ENCODE measurements around the gene TAF6. TPM values are rescaled to one million over a fixed set of nuclear protein-coding genes. Genes with fewer than 3 reads are reported as not detected.

The TAF6 gene
- total RNA-seq, 1 donor from 2014 or later = 22.9 TPM

DNA sequence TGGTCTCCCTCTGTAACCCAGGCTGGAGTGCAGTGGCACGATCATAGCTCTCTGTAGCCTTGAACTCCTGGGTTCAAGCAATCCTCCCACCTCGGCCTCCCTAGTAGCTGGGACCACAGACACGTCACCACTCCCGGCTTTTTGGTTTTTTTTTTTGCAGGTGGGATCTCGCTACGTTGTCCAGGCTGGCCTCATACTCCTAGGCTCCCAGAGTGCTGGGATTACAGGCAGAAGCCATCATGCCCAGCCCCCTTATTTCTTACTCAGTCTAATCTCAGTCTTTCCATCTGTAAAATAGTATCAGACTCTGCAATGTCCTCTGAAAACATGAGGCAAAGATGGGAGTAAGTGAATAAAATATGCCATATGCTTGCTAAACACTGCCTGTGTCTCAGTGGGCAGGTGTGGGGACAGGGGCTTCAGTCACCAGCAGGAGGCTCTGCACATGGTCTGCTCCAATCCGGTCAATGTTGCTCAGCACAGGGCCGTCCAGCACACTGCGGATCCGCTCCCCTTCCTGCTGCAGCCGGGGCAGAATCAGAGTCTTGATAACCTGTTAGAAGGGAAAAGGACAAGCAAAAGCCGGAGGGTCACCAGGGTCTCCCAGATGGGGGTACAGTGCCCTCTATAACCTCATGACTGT is 9.5 kb downstream of the TAF6 start:
- no peak overlapping the region for H3K4me3 ChIP-seq (ENCODE audit: low read depth, low read length)
- FAIRE-seq (peak; percentile 32), DNase-seq (ENCODE audit: low read depth) (no peak)
- peaks cover 36% of the 10 kb centered on the region for H3K36me3 ChIP-seq (ENCODE audit: control insufficient read depth, insufficient read depth, low read length)
- TF ChIP-seq, protein P1, sequence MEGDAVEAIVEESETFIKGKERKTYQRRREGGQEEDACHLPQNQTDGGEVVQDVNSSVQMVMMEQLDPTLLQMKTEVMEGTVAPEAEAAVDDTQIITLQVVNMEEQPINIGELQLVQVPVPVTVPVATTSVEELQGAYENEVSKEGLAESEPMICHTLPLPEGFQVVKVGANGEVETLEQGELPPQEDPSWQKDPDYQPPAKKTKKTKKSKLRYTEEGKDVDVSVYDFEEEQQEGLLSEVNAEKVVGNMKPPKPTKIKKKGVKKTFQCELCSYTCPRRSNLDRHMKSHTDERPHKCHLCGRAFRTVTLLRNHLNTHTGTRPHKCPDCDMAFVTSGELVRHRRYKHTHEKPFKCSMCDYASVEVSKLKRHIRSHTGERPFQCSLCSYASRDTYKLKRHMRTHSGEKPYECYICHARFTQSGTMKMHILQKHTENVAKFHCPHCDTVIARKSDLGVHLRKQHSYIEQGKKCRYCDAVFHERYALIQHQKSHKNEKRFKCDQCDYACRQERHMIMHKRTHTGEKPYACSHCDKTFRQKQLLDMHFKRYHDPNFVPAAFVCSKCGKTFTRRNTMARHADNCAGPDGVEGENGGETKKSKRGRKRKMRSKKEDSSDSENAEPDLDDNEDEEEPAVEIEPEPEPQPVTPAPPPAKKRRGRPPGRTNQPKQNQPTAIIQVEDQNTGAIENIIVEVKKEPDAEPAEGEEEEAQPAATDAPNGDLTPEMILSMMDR (IDR thresholded peaks at IDR 0.05; ENCODE audit: insufficient read depth, low read length, severe bottlenecking) = no peak
- H3K27me3 ChIP-seq (ENCODE audit: control insufficient read depth, insufficient read depth, low read length) = no peaks in the 10 kb centered on the region

DNA sequence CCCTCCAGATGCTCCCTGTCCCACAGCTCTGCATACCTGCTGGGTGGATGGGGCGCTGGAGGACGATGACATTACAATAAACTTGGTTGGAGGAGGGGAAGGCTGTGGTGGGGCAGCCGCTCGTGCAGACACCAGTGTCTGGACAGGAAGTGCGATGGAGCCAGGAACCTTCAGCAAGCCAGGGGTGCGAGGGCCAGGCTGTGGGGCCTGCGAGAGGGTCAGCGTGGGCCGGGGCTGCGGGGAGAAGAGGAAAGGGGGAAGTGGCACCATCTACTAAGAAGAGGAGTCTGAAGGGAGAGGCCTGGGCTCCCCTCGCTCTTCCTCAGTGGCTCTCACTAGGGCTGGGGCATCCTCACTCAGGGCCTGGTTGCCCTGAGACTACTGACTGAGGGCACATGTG is 11.3 kb downstream of the TAF6 start:
- no peaks in the 10 kb centered on the region for H3K27me3 ChIP-seq (ENCODE audit: control insufficient read depth, insufficient read depth, low read length)
- peaks cover 34% of the 10 kb centered on the region for H3K36me3 ChIP-seq (ENCODE audit: control insufficient read depth, insufficient read depth, low read length)
- FAIRE-seq = no peak
- DNase-seq (ENCODE audit: low read depth) = no peak
- TF ChIP-seq, protein P1 (IDR thresholded peaks at IDR 0.05; ENCODE audit: insufficient read depth, low read length, severe bottlenecking) = no peak
- H3K4me3 ChIP-seq (ENCODE audit: low read depth, low read length) = no peak overlapping the region

DNA sequence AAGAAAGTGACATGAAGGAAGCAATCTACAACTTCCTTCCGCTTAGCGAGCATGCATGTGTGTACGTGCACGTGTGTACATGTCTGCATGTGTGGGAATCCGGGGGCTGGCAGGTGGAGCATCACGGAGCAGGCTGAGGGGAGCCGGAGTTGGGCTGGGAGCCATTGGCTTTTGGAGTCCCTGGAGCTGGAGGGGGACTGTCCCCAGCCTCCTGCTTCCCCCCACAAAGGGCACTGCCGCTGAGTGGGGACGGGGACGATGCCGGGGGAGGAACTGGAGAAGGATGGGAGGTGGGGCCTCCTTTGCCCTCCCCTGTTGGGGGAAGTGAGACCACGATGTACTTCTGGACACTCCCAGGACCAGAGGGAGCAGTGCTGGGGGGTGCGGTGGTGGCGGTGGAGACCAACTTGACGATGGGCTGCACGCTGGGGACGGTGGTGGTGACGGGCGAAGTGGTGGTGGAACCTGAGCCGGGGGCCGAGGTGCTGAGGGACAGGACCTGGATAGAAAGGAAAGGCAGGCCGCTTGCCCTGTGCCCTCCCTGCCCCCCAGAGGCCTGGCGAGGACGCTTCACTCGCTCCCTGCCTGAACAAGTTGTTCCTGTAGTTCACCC is 11.9 kb downstream of the TAF6 start:
- no peaks in the 10 kb centered on the region for H3K27me3 ChIP-seq (ENCODE audit: control insufficient read depth, insufficient read depth, low read length)
- FAIRE-seq (no peak), DNase-seq (ENCODE audit: low read depth) (no peak)
- H3K36me3 ChIP-seq (ENCODE audit: control insufficient read depth, insufficient read depth, low read length) = peaks cover 31% of the 10 kb centered on the region
- H3K4me3 ChIP-seq (ENCODE audit: low read depth, low read length) = no peak overlapping the region
- TF ChIP-seq, protein P1 (IDR thresholded peaks at IDR 0.05; ENCODE audit: insufficient read depth, low read length, severe bottlenecking) = no peak

DNA sequence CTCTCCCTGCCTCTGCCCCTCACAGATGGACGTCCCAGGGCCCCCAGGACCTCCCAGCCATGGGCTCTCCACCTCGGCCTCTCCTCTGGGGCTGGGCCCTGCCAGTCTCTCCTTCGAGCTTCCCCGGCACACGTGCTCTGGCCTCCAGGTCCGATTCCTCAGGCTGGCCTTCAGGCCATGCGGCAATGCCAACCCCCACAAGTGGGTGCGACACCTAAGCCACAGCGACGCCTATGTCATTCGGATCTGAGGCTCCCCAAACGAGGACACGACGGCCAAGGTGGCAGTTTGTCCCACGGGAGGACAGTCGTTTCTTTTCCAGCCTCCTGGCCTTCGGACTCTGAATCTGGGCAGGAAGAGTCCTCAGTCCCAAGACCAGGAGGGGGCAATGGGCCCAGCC is 12.5 kb downstream of the TAF6 start:
- peaks cover 30% of the 10 kb centered on the region for H3K36me3 ChIP-seq (ENCODE audit: control insufficient read depth, insufficient read depth, low read length)

DNA sequence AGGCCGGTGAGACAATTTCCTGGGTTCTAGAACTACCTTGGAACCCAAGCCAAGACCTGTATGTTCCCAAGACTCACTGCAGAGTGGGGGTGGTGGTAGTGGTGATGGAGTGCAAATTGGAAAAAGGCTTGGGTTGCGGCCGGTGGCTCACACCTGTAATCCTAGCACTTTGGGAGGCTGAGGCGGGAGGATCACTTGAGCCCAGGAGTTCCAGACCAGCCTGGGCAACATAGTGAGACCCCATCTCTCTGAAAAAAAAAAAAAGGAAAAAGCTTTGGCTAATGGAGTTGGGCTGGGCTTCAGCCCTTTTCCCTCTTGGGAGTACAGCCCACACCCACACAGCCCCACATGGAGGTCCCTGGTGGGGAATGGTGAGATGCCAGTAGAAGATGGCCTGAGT is 13.6 kb downstream of the TAF6 start:
- H3K4me3 ChIP-seq (ENCODE audit: low read depth, low read length) = no peak overlapping the region
- no peak for DNase-seq (ENCODE audit: low read depth)
- H3K27me3 ChIP-seq (ENCODE audit: control insufficient read depth, insufficient read depth, low read length) = no peaks in the 10 kb centered on the region
- TF ChIP-seq, protein P1 (IDR thresholded peaks at IDR 0.05; ENCODE audit: insufficient read depth, low read length, severe bottlenecking) = no peak
- H3K36me3 ChIP-seq (ENCODE audit: control insufficient read depth, insufficient read depth, low read length) = peaks cover 26% of the 10 kb centered on the region
- no peak for FAIRE-seq

More for the DNA sequence above, 12.5 kb downstream of the TAF6 start:
- TF ChIP-seq, protein P1 (IDR thresholded peaks at IDR 0.05; ENCODE audit: insufficient read depth, low read length, severe bottlenecking) = no peak
- FAIRE-seq = no peak
- no peak for DNase-seq (ENCODE audit: low read depth)
- Histone ChIP-seq H3K27me3 (ENCODE audit: control insufficient read depth, insufficient read depth, low read length) (no peaks in the 10 kb centered on the region), H3K4me3 (ENCODE audit: low read depth, low read length) (no peak overlapping the region)
